Bronchial epithelial cell (primary cell): ENCODE results near the gene PAPLN. TPM values are rescaled to one million over a fixed set of nuclear protein-coding genes. Genes with fewer than 3 reads are reported as not detected.

Source experiments
- DNase-seq: peaks from one replicate; pipeline ENCODE4 v3.0.0-alpha.2; 2010; ENCODE audit warnings: low read depth
- FAIRE-seq: peaks from 2 replicates; lab custom pipeline; 2011; peaks lifted over from hg19 to GRCh38; lab: Jason Lieb, UNC
- H3K27me3 ChIP-seq: 2 replicates; pipeline ENCODE4 v1.5.1; 2011; ENCODE audit warnings: low read length; ENCODE audit not compliant: control insufficient read depth, insufficient read depth
- H3K36me3 ChIP-seq: 2 replicates; pipeline ENCODE4 v1.5.1; 2011; ENCODE audit warnings: low read length; ENCODE audit not compliant: control insufficient read depth, insufficient read depth
- H3K4me3 ChIP-seq: 2 replicates; pipeline ENCODE4 v1.5.1; 2011; ENCODE audit warnings: mild to moderate bottlenecking, low read depth, low read length, control low read depth
- total RNA-seq: library from RNA; depleted of rRNA; stranded (reverse); fragments of >200 nt; gene quantifications from 2 replicates; pipeline ENCODE4 v1.2.1, GENCODE V29; 2014
- TF ChIP-seq, protein P1 (sequence below): IDR thresholded peaks from 2 replicates; pipeline ENCODE4 v1.5.1; 2011; ENCODE audit warnings: mild to moderate bottlenecking, moderate library complexity, low read length, control low read depth, inconsistent platforms; ENCODE audit not compliant: insufficient read depth, severe bottlenecking

Gene PAPLN
- total RNA-seq, 1 donor from 2014 or later: 3.4 TPM

GRCh38 chr14:73283608-73284379 lies 46.5 kb downstream of the PAPLN start:
- H3K36me3 ChIP-seq: peaks cover 12% of the 10 kb centered on the region
- FAIRE-seq (peak; percentile 75), DNase-seq (peak; percentile 31)
- TF ChIP-seq, protein P1, sequence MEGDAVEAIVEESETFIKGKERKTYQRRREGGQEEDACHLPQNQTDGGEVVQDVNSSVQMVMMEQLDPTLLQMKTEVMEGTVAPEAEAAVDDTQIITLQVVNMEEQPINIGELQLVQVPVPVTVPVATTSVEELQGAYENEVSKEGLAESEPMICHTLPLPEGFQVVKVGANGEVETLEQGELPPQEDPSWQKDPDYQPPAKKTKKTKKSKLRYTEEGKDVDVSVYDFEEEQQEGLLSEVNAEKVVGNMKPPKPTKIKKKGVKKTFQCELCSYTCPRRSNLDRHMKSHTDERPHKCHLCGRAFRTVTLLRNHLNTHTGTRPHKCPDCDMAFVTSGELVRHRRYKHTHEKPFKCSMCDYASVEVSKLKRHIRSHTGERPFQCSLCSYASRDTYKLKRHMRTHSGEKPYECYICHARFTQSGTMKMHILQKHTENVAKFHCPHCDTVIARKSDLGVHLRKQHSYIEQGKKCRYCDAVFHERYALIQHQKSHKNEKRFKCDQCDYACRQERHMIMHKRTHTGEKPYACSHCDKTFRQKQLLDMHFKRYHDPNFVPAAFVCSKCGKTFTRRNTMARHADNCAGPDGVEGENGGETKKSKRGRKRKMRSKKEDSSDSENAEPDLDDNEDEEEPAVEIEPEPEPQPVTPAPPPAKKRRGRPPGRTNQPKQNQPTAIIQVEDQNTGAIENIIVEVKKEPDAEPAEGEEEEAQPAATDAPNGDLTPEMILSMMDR: peak; percentile 36
- no peaks in the 10 kb centered on the region for H3K27me3 ChIP-seq
- H3K4me3 ChIP-seq: no peak overlapping the region

GRCh38 chr14:73285979-73286378 lies 48.7 kb downstream of the PAPLN start:
- peaks cover 10% of the 10 kb centered on the region for H3K36me3 ChIP-seq
- FAIRE-seq (no peak), DNase-seq (no peak)
- H3K27me3 ChIP-seq: no peaks in the 10 kb centered on the region
- TF ChIP-seq, protein P1: no peak
- no peak overlapping the region for H3K4me3 ChIP-seq

DNA sequence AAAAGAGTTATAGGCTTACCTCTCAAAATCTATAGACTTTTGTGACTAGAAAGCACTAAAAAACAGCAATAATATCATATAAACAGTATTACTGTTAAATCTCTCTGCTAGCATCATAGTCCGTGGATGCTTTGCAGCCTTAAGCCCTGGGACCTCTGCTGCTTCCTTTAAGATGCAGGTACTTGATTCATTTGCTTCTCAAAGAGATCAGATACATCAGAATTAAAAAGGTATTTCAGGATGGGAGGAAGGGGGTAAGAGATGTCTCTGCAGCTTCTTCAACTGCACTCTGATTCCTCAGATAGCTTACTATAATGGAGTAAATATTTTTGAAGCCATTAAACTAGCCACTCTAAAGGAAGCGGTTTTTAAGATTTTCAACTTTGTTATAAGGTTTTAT lies 49.3 kb downstream of the PAPLN start:
- Histone ChIP-seq H3K4me3 (no peak overlapping the region), H3K27me3 (no peaks in the 10 kb centered on the region), H3K36me3 (peaks cover 10% of the 10 kb centered on the region)
- TF ChIP-seq, protein P1: no peak
- no peak for DNase-seq
- no peak for FAIRE-seq

- FAIRE-seq (no peak), DNase-seq (no peak)
- Histone ChIP-seq H3K27me3 (no peaks in the 10 kb centered on the region), H3K4me3 (no peak overlapping the region), H3K36me3 (peaks cover 8% of the 10 kb centered on the region)
- TF ChIP-seq, protein P1: no peak
Observed at GRCh38 chr14:73287071-73287470, 49.8 kb downstream of the PAPLN start.

DNA sequence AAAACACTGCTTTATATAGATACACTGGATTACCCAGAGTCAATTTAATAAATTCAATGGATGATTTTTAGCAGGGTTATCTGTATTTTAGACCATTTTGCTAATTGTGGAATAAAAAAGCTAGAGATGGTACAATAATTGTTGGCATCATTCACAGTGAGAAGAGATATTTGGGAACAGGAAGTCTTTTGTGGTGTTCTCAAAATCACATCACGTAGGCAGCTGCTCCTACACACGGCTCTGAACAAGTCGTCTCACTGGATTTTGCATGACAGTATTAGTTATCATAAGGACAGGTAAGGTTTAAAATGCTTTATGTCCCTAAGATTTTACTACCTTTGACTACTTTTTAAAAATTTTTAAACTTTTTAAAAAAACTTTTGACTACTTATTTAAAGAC lies 52.0 kb downstream of the PAPLN start:
- H3K27me3 ChIP-seq: no peaks in the 10 kb centered on the region
- FAIRE-seq (no peak), DNase-seq (no peak)
- TF ChIP-seq, protein P1: no peak
- peaks cover 2% of the 10 kb centered on the region for H3K36me3 ChIP-seq
- H3K4me3 ChIP-seq: no peak overlapping the region
